G401.6 (cell line): ENCODE results near the gene LAMB2.

Source experiments
- FAIRE-seq: peaks from 2 replicates; lab custom pipeline; 2012; peaks lifted over from hg19 to GRCh38; lab: Jason Lieb, UNC

The LAMB2 gene

DNA sequence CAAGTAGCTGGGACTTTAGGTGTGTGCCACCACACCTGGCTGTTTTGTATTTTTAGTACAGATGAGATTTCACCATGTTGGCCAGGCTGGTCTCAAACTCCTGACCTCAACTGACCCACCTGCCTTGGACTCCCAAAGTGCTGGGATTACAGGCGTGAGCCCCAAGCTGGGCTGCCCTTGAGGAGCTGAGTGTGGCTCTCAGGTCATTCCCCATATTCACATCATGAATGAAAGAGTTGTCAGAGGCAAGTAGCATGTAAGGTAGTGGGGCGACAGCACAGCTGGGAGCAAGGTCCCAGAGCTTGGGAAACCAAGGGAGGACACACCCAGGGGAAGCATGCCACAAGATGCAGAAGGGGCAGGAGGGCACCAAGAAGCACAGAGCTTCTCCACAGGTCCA, 28.3 kb upstream of the LAMB2 start:
- FAIRE-seq: no peak

DNA sequence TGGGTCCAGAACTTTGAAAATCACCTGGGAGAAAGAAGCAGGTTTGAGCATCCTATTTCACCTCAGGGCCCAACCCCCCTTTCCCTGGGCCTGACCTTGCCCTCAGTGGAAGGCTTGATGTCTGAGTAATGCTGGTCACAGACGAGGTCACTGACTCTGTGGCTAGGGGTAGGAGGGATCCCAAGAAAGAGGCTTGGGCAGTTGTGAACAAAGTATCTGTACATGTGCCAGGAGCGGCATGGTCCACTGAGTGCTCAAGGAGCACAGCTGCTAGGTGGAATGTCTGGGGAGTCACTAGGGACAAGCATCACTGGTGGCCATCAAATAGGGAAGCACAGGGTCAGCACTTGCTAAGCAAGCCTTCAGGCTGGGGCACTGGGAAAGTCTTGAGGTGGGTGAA, 25.9 kb upstream of the LAMB2 start:
- no peak for FAIRE-seq

DNA sequence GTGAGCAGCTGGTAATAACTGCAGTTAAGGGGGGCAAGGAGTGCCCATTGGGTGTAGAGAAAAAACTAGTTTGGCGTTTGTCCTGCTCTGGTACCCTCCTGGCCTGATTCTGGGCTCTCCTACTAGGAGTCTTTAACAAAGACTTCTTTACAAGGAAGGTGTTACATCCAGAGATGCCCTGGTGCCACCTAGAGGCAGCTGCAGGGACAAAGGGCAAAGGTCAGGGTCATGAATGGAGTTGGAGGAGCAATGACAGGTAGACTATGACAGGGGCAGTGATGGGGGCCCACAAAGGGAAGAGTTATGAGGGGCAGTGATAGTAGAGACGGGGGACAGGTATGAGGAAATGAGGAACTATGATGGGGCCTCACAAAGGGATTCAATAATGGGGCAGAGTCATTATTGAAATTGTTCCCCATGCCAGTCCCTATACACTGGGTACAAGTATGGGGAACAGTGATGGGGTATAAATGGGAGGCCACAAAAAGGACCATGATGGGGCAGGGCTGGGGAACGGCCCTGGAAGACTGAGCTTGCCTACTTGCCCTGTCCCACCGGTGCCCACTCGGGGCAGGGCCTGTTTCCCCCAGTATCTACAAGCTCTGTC, 25.4 kb upstream of the LAMB2 start:
- no peak for FAIRE-seq

DNA sequence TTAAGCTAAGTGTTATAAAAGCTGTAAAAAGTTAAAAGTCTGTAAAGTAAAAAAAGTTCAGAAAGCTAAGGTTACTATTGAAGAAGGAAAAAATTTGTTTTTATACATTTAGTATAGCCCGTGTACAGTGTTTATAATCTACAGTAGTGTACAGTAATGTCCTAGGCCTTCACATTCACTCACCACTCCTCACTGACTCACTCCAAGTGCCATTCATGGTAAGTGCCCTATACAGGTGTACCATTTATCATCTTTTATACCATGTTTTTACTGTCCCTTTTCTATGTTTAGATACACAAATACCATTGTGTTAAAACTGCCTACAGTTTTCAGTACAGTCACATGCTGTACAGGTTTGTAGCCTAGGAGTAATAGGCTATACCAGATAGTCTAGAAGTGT, 24.4 kb upstream of the LAMB2 start:
- no peak for FAIRE-seq

DNA sequence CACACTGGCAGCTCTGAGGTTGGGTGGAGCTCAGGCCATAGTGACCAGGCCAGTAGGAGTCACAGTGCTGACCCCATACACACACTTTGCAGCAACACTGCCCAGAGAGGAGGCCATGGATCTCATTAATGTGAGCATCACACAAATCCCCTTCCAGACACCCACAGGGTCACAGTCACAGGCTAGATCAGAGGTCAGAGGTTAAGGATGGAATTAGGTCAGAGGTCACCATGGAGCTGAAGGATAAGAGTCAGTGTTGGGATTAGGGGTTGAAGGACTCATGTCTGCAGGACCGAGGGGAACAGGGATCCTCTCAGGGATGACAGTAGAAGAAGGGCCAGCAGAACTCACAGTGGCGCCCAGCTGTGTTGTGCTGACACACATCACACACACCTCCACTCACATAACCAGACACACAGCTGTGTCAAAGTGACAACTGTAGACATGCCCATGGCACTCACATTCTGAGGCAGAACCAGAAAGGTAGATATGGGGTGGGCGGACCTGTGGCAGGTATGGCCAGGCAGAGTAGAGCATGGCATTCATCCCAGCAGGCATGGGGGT, 20.6 kb upstream of the LAMB2 start:
- FAIRE-seq: no peak

DNA sequence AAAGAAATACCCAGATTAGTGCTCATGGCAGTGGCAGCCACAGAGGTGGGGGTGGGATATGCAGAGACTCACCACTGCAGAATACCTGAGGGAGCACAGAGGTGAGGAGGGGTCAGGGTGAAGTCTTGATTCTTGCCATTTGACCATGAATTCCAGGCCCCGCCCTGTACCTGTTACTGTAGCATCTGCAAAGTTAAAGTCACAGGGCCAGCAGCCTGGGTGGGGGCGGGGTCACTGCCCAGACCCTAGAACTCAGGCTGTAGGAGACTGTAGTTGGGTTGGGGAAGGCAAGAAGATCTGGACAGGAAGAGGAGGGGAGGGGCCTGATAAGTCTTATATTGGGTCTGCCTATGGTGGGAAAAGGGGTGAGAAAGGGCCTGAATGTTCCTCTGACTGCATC, 18.8 kb upstream of the LAMB2 start:
- FAIRE-seq: no peak

DNA sequence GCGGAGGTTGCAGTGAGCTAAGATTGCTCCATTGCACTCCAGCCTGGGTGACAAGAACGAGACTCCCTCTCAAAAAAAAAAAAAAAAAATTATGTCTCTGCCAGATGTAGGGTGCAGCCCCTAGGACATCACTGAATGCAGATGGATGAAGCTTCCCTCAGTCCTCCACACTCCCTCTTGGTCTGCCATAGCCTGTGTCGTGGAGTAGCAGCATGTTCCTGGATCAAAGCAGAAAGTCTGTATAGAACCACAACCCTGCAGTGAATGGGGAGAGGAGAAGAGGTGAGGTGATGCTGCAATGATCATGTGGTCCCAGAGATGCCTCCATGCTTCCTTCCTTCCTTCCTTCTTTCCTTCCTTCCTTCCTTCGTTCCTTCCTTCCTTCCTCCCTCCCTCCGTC, 15.3 kb upstream of the LAMB2 start:
- no peak for FAIRE-seq

DNA sequence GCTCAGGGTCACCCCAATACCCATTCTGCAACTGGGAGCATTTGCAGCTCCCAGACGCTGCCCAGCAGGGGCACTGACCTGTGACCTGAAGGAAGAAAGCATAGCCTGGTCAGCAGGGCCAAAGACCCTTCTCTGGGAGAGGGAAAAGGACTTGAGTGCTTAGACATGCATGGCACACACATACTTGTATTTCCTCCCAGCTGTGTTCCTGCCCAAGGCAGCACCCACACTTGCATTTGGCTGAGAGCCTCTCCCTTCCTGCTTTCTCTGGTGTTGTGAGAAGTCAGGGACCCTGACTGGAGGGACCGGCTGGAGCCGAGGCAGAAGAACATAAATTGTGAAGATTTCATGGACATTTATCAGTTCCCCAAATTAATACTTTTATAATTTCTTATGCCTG, 7.2 kb upstream of the LAMB2 start:
- no peak for FAIRE-seq

DNA sequence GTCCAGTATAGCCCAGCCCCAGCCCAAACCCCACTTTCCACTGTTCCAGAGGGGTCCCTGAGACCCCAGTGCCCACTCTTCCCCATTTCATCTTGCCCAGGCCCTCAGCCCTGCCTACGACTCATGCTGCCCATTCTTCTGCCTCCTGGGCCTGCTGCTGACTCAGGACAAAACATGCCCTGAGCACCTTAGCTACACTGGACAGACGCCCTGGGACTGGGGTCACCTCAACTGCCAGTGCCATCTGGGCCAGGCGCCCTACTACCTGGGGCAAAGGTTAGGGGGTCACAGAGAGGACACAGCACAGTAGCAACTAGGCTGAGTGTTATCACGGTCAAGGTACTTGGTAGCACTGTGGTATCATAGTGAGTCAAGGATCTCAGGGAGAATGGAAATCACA, 2.6 kb upstream of the LAMB2 start:
- FAIRE-seq: no peak

DNA sequence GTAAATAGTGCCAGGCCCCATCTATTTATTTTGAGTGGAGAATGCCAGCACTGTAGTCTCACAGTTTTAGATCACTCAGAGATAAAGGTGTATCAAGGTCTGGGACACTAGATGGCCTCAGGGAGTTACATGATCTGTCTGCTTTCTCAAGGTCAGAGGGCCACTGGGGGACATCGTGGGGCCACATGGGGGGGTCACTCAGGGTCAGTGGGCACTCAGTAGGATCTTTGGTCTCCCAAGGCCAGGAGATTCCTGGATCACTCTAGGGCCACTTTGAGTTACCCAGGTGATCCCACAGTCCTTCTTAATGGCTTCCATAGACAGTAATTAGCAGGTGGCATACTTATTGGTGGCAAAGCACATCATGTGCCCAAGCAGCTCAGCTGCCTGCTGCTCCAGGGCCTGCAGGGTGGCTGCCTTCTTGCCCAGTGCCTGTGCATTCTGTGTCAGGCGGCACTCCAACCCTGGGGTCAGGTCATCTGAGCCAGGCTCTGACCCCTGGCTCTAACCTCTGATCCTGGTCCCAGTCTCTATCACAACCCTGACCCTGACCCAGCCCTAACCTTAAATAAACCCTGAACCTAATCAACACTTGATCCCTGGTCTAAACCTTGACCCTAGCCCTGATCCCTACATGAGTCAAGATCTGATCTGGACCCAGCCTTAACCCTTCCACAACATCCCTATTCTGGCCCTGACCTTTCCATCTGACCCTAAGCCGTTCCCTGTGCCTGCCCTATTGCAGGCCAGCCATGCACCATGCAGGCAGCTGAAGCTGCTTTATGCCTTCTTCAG, 1.8 kb upstream of the LAMB2 start:
- FAIRE-seq: no peak

DNA sequence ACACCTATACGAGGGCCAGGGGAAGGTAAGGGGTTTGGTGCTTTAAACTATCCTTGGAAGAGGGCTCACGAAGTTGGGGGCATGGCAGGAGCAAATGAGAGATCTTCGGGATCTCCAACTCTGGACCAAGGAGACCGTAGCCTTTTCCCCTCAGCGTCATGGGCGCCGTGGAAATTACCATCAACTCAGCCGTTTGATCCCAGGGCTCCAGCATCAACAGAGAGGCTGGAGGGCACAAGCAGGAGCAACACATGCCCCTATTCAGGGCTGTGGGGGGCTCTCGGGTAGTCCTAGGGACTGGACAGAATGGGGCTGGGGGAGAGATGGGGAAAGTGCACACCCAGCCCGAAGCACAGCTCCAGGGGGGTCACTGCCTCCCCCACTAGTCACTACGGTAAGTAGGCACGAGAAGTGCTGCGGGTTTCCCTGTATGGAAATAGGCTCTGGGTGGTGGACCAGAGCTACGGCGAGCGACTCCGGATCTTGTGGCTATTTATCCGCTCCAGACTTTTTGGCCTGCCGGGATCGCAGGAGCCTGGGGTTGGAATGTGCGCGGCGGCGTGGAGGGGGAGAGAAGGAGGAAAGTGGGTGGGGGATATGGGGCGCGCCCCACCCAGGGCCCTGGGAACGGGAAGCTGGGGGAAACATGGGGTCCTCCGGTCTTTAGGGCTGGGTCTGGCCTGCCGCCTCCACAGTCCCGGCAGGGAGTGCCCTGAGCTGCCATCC, 539 bp upstream of the LAMB2 start:
- FAIRE-seq: peak; percentile 31

DNA sequence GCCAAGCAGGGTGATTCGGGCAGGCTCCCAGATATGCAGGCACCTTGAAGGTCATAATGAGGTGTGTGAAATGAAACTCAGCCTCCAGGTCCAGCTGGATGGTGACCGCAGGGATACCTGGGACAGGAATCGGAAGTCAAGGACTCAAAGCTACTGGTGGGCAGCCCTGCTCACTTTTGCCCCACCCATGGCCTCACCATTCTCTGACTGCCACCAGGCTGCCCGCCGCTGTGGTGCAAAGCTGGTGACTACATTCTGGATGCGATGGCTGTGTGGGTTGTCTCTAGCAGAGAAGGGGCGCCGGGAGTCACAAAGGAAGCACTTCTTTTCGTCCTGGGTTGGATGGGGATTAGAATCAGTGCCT, 795 bp downstream of the LAMB2 start:
- FAIRE-seq: no peak

DNA sequence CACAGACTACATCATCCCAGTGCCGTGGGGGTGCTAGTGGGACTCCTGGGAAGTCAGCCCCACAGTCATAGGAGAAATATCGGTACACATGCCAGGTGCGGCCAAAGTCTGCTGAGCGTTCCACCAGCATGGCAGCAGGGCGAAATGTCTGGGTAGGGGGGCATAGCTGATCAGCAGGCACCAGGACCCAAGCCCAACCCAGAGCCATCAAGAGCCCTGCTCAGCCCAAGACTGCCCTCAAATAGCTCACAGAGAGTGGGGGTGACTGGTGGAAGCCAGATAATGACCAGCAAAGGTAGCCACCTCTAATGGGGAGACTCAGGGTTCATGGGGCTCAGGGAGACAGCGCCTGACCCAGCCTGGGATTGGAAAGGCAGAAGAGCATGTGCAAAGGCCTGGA, 1.3 kb downstream of the LAMB2 start:
- no peak for FAIRE-seq

DNA sequence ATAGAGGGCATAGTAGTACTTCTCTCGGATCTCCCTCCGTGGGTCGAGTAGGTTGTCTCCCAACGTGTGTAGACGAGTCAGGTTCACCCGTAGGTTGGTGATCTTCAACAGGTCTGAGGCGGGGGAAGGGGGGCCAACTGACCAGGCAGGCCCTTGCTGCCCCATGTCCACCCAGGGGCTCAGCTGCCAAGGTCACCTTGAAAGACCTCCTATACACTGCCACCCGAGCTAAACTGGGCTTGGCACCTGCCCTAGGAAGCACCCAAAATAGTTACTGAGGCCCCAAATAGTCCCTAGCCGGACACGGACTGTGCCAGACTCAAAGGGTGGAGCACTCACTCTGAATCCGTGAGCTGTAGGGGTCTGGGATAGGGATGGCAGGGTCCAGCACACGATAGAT, 1.8 kb downstream of the LAMB2 start:
- no peak for FAIRE-seq

DNA sequence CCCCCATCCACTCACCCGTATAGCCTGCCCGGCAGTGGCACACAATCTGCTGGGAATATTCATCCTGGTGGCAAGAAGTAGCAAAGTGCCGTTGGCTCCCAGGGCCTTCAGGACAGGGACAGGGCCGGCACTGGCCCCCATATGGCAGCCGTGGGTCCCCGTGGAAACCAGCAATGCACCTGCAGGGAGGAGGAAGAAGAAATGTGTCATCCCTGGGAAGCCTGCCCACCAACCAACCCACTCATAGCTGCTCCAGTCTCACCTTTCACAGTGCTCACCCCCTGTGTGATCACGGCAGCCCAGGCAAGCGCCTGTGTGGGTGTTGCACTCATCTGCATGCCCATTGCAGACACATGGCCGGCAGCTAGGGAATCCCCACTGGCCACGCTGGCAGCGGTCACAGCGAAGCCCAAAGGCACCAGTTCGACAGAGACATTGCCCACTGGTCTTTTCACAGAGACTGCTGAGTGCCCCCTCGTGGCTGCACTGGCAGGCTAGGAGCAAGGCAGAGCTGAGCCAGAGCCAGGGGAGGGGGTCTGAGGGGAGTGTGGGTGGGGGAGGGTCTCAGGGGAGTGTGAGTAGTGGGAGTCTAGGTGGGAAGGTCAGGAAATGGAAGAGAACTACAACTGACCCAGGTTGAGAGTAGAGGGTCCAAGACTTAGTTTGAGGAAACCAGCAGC, 7.7 kb downstream of the LAMB2 start:
- FAIRE-seq: no peak

DNA sequence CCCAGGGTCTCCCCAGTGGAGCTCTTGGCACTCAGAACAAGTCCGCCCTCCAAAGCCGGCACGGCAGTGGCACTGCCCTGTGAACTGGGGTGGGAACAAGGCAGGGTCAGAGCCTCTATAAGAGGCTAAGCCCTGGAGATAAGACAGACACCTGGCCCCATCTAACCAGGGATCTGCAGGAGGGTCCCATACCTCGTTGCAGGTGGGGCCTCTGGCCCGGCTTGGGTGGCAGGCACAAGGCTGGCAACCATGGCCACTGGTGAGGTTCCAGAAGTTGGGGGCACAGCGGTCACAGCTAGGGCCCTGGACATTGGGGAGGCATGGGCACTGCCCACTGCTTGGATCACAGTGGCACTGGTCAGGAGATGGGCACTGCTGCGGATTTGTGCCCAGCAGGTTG, 8.6 kb downstream of the LAMB2 start:
- no peak for FAIRE-seq

DNA sequence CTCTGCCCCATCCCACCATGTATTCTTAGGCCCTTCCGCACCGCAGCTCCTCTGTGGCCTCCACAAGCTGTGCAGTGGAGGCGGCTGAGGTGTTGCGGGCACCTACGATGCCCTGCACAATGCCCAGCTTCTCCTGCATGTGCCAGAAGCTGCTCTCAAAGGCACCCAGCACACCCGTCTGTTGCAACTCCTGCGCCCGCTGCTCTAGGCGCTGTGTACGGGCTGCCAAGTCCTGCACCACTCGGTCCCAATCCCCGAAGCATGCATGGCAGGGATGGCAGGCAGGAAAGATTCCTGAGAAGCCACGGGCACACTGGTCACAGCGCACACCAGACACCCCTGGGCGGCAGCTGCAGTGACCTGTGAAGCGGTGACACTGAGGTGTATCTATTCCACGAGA, 9.2 kb downstream of the LAMB2 start:
- FAIRE-seq: no peak

DNA sequence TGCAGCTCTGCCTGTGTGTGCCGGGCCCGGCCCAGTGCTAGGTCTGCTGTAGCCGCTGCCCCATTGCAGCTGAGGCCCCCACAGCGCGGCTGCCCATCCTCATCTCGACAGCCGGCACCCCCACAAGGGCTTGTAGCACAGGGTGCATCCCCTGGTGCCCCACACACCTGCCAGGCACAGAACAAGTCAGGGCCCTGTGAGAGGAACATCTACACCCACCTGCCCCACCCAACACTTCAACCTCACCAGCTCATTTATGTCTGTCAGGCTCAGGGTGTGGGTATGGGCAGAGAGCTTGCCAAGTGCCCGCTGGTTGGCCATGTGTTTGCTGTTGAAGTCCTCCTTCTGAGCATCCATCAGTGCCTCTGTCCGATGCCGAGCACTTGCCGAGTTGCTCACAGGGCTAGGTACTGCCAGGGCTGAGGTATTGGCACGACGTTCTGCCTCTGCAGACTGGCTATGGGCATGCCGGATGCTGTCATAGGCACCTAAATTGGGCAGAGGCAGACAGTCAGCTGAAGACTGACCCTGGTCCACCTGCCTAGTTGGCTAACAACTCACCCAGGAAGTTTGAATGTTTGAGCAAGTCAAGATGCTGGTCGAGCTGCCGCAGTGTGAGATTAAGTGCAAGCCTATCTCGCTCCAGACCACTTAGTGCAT, 9.8 kb downstream of the LAMB2 start:
- FAIRE-seq: no peak

DNA sequence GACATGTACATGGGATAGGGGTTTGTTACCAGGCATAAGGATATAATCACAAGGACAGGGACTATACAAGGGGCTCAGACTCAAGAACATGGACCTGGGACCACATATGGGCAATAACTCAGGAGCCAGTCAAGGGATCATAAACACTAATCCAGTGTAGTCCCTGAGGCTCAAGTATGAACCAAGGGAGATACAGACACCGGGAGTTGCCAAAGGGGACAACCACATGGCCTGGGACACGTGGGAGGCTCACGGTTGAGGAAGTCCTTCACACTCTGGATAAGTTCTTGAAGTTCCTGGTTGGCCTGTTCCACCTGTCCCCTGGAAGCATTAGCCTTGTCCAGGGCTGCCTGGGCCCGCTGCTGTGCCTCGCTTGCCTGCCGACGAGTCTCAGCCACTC, 10.4 kb downstream of the LAMB2 start:
- no peak for FAIRE-seq

DNA sequence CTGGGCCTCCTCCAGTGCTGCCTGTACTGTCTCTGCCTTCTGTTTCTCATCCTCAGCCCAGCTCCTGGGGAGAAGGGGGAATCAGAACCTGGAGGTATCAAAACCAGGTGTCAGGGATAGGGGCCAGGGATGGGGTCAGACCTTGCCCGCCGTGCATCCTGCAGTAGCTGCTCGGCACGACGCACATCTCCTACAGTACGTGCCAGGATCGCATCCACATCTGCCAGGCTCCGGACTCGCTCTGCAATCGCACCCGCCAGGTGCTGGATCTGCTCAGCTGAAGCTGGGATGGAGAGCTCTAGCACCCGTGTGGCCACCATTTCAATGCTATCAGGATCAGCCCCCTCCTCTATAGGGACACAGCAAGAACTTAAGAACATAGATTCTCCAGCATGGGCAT, 10.8 kb downstream of the LAMB2 start:
- no peak for FAIRE-seq

DNA sequence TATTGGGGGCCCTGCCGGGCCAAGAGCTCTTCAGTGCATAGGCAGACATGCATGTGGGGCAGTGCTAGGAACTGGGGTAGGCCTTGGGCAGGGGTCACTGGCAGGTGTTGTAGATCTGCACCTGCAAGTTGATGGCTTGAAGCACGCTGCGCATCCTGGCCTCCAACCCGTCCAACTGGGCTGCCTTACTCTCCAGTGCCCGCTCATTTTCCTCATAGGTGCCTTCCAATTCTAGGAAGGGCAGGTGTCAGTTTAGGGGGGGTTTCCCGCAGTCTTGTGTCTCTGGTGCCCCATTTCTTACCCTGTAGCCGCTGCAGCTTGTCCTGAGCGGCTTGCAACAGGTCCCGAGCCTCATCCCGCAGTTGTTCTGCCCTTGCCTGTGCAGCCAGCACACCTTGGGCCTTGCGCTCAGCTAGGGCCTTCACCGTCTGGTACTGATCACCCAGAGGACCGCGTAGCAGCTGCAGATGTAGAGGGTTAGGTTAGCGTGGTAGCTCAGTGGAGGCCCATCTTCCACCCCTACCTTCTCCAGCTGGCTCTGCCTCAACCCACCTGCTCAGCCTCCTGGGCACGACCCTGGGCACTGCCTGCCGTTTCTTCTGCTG, 11.6 kb downstream of the LAMB2 start:
- no peak for FAIRE-seq
